T47D (cell line): ENCODE results near the gene SERPIND1.
A peak's percentile ranks its signal among the peaks of the same experiment; 100 is the strongest.
"Not testable (repeated sequence)": the region's sequence is repeated elsewhere in the genome, so short reads cannot be mapped to it uniquely, and the experiment has no call there.

Source experiments
- DNase-seq, 2 experiments: peaks; one replicate each; pipeline versions ENCODE4 v3.0.0 to v3.0.0-alpha.2; 2011 to 2012; ENCODE audit warnings: low read depth in 1 of 2, low spot score in 1 of 2
- JUND ChIP-seq: IDR thresholded peaks from 2 replicates; pipeline ENCODE4 v1.6.1; 2012; ENCODE audit warnings: low read depth
- in situ Hi-C: cut with HindIII; loops from 2 replicates; pipeline ENCODE4 v1.10.0; 2016; ENCODE audit warnings: low sequenced_read_pairs, low pct_unique_long_range_greater_than_20kb

The SERPIND1 gene

DNA sequence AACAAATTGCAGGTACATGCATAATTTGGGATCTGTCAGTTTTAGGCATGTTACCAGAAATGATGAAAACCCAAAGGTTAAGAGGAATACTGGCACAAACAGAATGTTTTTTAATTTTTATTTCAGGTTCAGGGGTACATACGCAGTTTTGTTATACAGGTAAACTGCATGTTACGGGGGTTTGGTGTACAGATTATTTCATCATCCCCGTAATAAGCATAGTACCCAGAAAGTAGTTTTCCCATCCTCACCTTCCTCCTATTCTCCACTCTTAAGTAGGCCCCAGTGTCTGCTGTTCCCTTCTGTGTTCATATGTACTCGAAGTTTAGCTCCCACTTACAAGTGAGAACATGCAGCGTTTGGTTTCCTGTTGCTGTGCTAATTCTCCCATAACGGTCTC is 51.7 kb downstream of the SERPIND1 start:
- in situ Hi-C loops = no loop called here
- no peak for TF ChIP-seq JUND
- DNase-seq = no peak

DNA sequence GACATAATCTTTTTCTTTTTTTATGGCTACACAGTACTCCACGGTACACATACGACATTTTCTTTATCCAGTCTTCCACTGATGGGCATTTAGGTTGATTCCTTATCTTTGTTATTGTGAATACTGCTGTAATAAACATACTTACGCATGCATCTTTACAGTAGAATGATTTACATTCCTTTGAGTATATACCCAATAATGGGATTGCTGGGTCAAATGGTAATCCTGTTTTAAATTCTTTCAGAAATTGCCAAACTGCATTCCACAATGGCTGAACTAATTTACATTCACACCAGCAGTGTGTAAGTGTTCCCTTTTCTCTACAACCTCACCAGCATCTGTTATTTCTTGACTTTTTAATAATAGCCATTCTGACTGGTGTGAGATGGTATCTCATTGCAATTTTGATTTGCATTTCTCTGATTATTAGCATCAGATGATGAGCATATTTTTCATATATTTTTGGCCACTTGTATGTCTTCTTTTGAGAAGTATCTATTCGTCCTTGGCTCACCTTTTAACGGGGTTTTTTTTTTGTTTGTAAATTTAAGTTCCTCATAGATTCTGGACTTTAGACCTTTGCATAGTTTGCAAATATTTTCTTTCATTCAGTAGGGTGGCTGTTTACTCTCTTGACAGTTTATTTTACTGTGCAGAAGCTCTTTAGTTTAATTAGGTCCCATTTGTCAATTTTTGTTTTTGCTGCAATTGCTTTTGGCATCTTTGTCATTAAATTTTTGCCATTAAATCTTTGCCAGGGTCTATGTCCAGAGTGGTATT is 52.6 kb downstream of the SERPIND1 start:
- in situ Hi-C loops = not testable (repeated sequence)
- DNase-seq = peak in 1 of 2 experiments; percentile 9

DNA sequence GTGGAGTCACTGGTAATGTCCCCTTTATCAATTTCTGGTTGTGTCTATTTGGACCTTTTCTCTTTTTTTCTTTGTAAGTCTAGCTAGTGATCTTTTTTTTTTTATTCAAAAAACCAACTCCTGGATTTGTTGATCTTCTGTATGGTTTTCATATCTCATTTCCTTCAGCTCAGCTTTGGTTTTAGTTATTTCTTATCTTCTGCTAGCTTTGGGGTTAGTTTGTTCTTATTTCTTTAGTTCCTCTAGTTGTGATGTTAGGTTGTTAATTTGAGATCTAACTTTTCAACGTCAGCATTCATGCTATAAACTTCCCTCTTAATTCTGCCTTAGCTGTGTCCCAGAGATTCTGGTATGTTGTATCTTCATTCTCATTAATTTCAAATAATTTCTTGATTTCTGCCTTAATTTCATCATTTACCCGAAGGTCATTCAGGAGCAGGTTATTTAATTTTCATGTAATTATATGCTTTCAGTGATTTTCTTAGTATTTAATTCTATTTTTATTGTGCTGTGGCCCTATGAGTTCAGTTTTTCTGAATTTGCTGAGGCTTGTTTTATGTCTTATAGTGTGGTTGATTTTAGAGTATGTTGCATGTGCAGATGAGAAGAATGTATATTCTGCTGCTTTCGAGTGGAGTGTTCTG is 55.7 kb downstream of the SERPIND1 start:
- in situ Hi-C loops = no loop called here
- TF ChIP-seq JUND = no peak
- no peak for DNase-seq

DNA sequence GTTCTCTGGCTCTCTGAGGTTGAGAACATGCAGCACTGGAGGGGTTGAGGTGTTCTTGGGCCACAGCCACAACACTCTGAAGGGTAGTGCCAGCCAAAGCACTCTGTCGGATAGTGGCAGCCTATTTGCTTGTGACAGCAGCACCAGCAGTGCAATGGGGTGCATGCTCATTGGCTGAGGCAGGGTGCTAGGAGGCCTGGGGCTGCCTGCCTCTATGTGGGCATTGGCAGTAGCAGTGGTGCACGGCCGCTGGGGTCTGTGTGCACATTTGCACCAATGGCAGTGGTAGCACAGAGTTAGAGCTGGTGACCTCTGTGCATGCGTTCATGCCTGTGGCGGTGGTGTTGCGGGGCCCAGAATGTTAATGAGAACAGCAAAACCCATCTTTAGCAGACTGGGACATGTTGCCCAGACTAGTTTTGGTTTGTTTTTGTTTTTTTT is 59.3 kb downstream of the SERPIND1 start:
- DNase-seq = no peak
- no peak for TF ChIP-seq JUND
- in situ Hi-C loops = no loop called here

DNA sequence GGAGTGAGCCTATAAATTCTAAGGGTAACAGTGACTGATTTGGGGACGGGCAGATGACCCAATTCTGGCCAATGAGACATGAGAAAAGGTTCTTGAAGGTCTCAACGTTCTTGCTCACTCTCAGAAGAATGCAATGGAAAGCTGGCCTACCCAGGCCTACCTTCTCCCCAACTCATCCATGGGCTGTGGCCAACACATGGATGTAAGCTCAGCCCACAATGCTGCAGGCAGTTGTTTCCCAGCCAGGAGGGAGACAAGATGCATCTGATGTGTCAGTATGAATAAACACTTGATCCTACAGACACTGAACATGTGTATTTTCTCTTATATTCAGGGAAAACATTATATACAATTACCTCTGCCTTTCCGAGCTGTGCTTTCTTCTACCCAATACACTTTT is 60.3 kb downstream of the SERPIND1 start:
- TF ChIP-seq JUND = no peak
- DNase-seq = no peak
- in situ Hi-C loops = no loop called here

DNA sequence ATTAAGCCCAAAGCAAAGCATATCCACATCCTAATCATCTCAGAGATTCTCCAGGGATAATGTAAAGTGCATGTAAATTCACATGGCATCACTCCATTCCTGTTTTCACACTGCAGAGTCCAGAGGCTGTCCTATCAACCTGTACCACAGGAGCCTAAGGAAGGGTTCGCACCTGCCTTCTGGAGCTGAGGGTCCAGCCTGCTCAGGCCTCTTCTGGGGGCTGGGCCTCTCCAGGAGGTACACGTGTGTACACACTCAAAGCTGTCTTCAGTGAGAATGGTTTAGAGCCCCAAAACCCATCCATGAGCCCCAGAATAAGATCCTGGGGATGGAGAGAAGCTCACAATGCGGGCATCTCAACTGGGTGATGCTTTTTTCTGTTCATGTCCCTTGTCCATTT is 60.8 kb downstream of the SERPIND1 start:
- TF ChIP-seq JUND = no peak
- DNase-seq = no peak
- in situ Hi-C loops = no loop called here
